H1 (cell line): ENCODE results near the gene ANKRD27. TPM values are rescaled to one million over a fixed set of nuclear protein-coding genes. Genes with fewer than 3 reads are reported as not detected.

Experiments
- CTCF ChIA-PET: fragments of 300-600 bp; sonication (Branson Sonifier 250); formaldehyde crosslinking; loops from one replicate; lab custom pipeline; 2021; ENCODE audit not compliant: partially characterized antibody; lab: Charles Lee
- POLR2A ChIA-PET: fragments of 300-600 bp; sonication (Branson Sonifier 250); formaldehyde crosslinking; loops from one replicate; lab custom pipeline; 2021; ENCODE audit warnings: inconsistent platforms; ENCODE audit not compliant: partially characterized antibody; lab: Charles Lee
- DNase-seq, 2 experiments: peaks; one replicate each; pipeline versions ENCODE4 v3.0.0 to v3.0.0-alpha.2; 2010 to 2022; ENCODE audit warnings: low spot score in 2 of 2, low read depth in 1 of 2, mixed read lengths in 1 of 2
- FAIRE-seq: peaks from 2 replicates; lab custom pipeline; 2011; peaks lifted over from hg19 to GRCh38; lab: Jason Lieb, UNC
- H2AFZ ChIP-seq: 2 replicates; pipeline ENCODE4 v1.8.1; 2012; ENCODE audit warnings: low read length, inconsistent platforms
- H2AK5ac ChIP-seq: 2 replicates; pipeline ENCODE4 v1.6.1; 2013; ENCODE audit warnings: low read depth, low read length
- H2BK120ac ChIP-seq: replicated peaks from 2 replicates; pipeline ENCODE3; 2013; ENCODE audit warnings: low read depth, low read length, inconsistent platforms
- H2BK12ac ChIP-seq: 2 replicates; pipeline ENCODE4 v1.6.1; 2013; ENCODE audit warnings: low read depth, low read length
- H2BK15ac ChIP-seq: 2 replicates; pipeline ENCODE4 v1.6.1; 2013; ENCODE audit warnings: low read length
- H2BK20ac ChIP-seq: 2 replicates; pipeline ENCODE4 v1.6.1; 2013; ENCODE audit warnings: low read length
- H2BK5ac ChIP-seq: 2 replicates; pipeline ENCODE4 v1.6.1; 2013; ENCODE audit warnings: low read depth, low read length
- H3K14ac ChIP-seq: 2 replicates; pipeline ENCODE4 v1.6.1; 2013; ENCODE audit warnings: inconsistent platforms; ENCODE audit not compliant: insufficient read length
- H3K18ac ChIP-seq: 2 replicates; pipeline ENCODE4 v1.6.1; 2013; ENCODE audit warnings: low read length; ENCODE audit errors: extremely low read depth
- H3K23ac ChIP-seq: 2 replicates; pipeline ENCODE4 v1.6.1; 2013; ENCODE audit warnings: inconsistent platforms; ENCODE audit not compliant: insufficient read length
- H3K23me2 ChIP-seq: 2 replicates; pipeline ENCODE4 v1.6.1; 2013; ENCODE audit warnings: low read depth, low read length
- H3K27ac ChIP-seq: 2 replicates; pipeline ENCODE4 v1.6.1; 2011; ENCODE audit warnings: low read depth, low read length, inconsistent platforms
- H3K27me3 ChIP-seq, 4 experiments: replicated peaks in 1 of 4; 1 replicate in 1 of 4; 2 replicates in 3 of 4; pipeline versions ENCODE4 v1.6.1 to v1.8.1; 2011 to 2013; ENCODE audit warnings: low read length in 3 of 4, mild to moderate bottlenecking in 3 of 4, inconsistent platforms in 2 of 4, mixed read lengths in 2 of 4, moderate library complexity in 1 of 4; ENCODE audit not compliant: control insufficient read depth in 3 of 4, insufficient read depth in 3 of 4; ENCODE audit errors: extremely low read depth in 1 of 4
- H3K36me3 ChIP-seq, 4 experiments: 2 replicates each; pipeline versions ENCODE4 v1.6.1 to v1.8.1; 2011 to 2013; ENCODE audit warnings: mild to moderate bottlenecking in 4 of 4, low read length in 3 of 4, moderate library complexity in 2 of 4, control low read depth in 1 of 4, inconsistent platforms in 1 of 4; ENCODE audit not compliant: insufficient read depth in 4 of 4, control insufficient read depth in 2 of 4
- H3K4ac ChIP-seq: replicated peaks from 2 replicates; pipeline ENCODE3; 2013; ENCODE audit warnings: low read length, low read depth, mixed read lengths, inconsistent platforms; ENCODE audit not compliant: insufficient read length
- H3K4me1 ChIP-seq, 4 experiments: replicated peaks in 1 of 4; 1 replicate in 1 of 4; 2 replicates in 3 of 4; pipeline versions ENCODE4 v1.6.1 to v1.8.1; 2011 to 2013; ENCODE audit warnings: low read length in 3 of 4, inconsistent platforms in 2 of 4, mixed read lengths in 1 of 4; ENCODE audit not compliant: insufficient read depth in 4 of 4, control insufficient read depth in 3 of 4
- H3K4me2 ChIP-seq, 2 experiments: 2 replicates each; pipeline versions ENCODE4 v1.6.1 to v1.8.1; 2011 to 2013; ENCODE audit warnings: low read depth in 2 of 2, low read length in 2 of 2, control low read depth in 1 of 2, inconsistent platforms in 1 of 2, mild to moderate bottlenecking in 1 of 2; ENCODE audit not compliant: insufficient read depth in 1 of 2
- H3K4me3 ChIP-seq, 4 experiments: fragments of 200-600, 300-600 bp in 1 of 4; sonication (generic), shearing (Covaris generic), sonication (Bioruptor Twin) in 1 of 4; 2 replicates each; pipeline versions ENCODE4 v1.5.1 to v1.8.1; 2011 to 2016; ENCODE audit warnings: low read length in 4 of 4, low read depth in 3 of 4, control low read depth in 2 of 4, inconsistent platforms in 2 of 4, mild to moderate bottlenecking in 2 of 4, mixed read lengths in 1 of 4, moderate library complexity in 1 of 4; ENCODE audit not compliant: insufficient read depth in 2 of 4; ENCODE audit errors: extremely low read depth in 1 of 4
- H3K56ac ChIP-seq: replicated peaks from 2 replicates; pipeline ENCODE3; 2013; ENCODE audit warnings: low read depth, mild to moderate bottlenecking, mixed read lengths, low read length, inconsistent platforms; ENCODE audit not compliant: insufficient read length
- H3K79me1 ChIP-seq: 2 replicates; pipeline ENCODE4 v1.6.1; 2013; ENCODE audit warnings: low read depth, low read length, control low read depth
- H3K79me2 ChIP-seq, 2 experiments: 2 replicates each; pipeline versions ENCODE4 v1.6.1 to v1.8.1; 2012 to 2013; ENCODE audit warnings: low read length in 2 of 2, mild to moderate bottlenecking in 2 of 2, inconsistent platforms in 1 of 2; ENCODE audit not compliant: insufficient read depth in 2 of 2, control insufficient read depth in 1 of 2
- H3K9ac ChIP-seq, 4 experiments: replicated peaks in 1 of 4; 1 replicate in 1 of 4; 2 replicates in 3 of 4; pipeline versions ENCODE4 v1.6.1 to v1.8.1; 2011 to 2013; ENCODE audit warnings: low read depth in 3 of 4, low read length in 3 of 4, control low read depth in 2 of 4, mild to moderate bottlenecking in 2 of 4, moderate library complexity in 2 of 4, inconsistent platforms in 1 of 4; ENCODE audit errors: extremely low read depth in 1 of 4
- H3K9me3 ChIP-seq, 2 experiments: 2 replicates each; pipeline versions ENCODE4 v1.6.1 to v1.8.1; 2012 to 2013; ENCODE audit warnings: mild to moderate bottlenecking in 2 of 2, moderate library complexity in 2 of 2, control low read depth in 1 of 2, inconsistent platforms in 1 of 2, low read depth in 1 of 2, low read length in 1 of 2, mixed read lengths in 1 of 2; ENCODE audit not compliant: insufficient read depth in 2 of 2
- H4K20me1 ChIP-seq, 2 experiments: replicated peaks in 1 of 2; 2 replicates each; pipeline versions ENCODE3 to v1.8.1; 2011 to 2013; ENCODE audit warnings: inconsistent platforms in 2 of 2, low read length in 2 of 2, mild to moderate bottlenecking in 1 of 2; ENCODE audit not compliant: insufficient read depth in 2 of 2, control insufficient read depth in 1 of 2
- H4K5ac ChIP-seq: 2 replicates; pipeline ENCODE4 v1.6.1; 2013; ENCODE audit warnings: low read length, low read depth, mixed read lengths, inconsistent platforms; ENCODE audit not compliant: insufficient read length
- H4K8ac ChIP-seq: 2 replicates; pipeline ENCODE4 v1.8.0; 2013; ENCODE audit warnings: mild to moderate bottlenecking, moderate library complexity, low read length, inconsistent platforms; ENCODE audit not compliant: insufficient read depth; ENCODE audit errors: extremely low read depth
- H4K91ac ChIP-seq: replicated peaks from 2 replicates; pipeline ENCODE3; 2013; ENCODE audit warnings: low read length, mixed read lengths, inconsistent platforms; ENCODE audit not compliant: insufficient read length
- ATF3 ChIP-seq: IDR thresholded peaks from 2 replicates; pipeline ENCODE4 v1.6.1; 2011; ENCODE audit warnings: low read depth, mild to moderate bottlenecking, low read length; ENCODE audit not compliant: insufficient read depth
- CBX5 ChIP-seq: fragments of 300-800, 300-1000 bp; sonication (generic); IDR thresholded peaks from 2 replicates; pipeline ENCODE4 v1.7.1; 2016; ENCODE audit warnings: antibody characterized with exemption, low read length, low read depth
- CHD1 ChIP-seq: IDR thresholded peaks from 2 replicates; pipeline ENCODE4 v1.6.1; 2012; ENCODE audit warnings: low read depth, low read length, improper control_type of control experiment
- CHD2 ChIP-seq: IDR thresholded peaks from 2 replicates; pipeline ENCODE4 v1.6.1; 2012; ENCODE audit warnings: low read length, improper control_type of control experiment
- EZH2 ChIP-seq: fragments of 200-600 bp; sonication (generic); IDR thresholded peaks from 2 replicates; pipeline ENCODE4 v1.7.1; 2012; ENCODE audit warnings: low read depth, mild to moderate bottlenecking, moderate library complexity, low read length, inconsistent platforms; ENCODE audit not compliant: severe bottlenecking
- JUND ChIP-seq: IDR thresholded peaks from 2 replicates; pipeline ENCODE4 v1.6.1; 2011; ENCODE audit warnings: mild to moderate bottlenecking, improper control_type of control experiment, low read length
- NANOG ChIP-seq: IDR thresholded peaks from 2 replicates; pipeline ENCODE4 v1.6.1; 2011; ENCODE audit warnings: low read length, low read depth, mild to moderate bottlenecking, inconsistent platforms; ENCODE audit not compliant: insufficient read depth, poor library complexity, severe bottlenecking
- POLR2A ChIP-seq, 2 experiments: IDR thresholded peaks; 1 replicate in 1 of 2; 2 replicates in 1 of 2; pipeline ENCODE4 v1.6.1; 2011; ENCODE audit warnings: low read depth in 2 of 2, low read length in 2 of 2, mild to moderate bottlenecking in 2 of 2; ENCODE audit errors: control extremely low read depth in 1 of 2
- SIN3A ChIP-seq, 2 experiments: IDR thresholded peaks in 1 of 2; conservative IDR thresholded peaks in 1 of 2; 2 replicates each; pipeline ENCODE4 v1.6.1; 2011 to 2012; ENCODE audit warnings: low read length in 2 of 2, improper control_type of control experiment in 1 of 2, low read depth in 1 of 2, mild to moderate bottlenecking in 1 of 2
- SP1 ChIP-seq: IDR thresholded peaks from 2 replicates; pipeline ENCODE4 v1.6.1; 2011; ENCODE audit warnings: low read depth, low read length
- WGBS, 2 experiments: shearing (Covaris generic) in 1 of 2; methylation state at CpG; one replicate each; pipeline versions ENCODE4 v1.1.6 to v1.1.7; 2013 to 2015; ENCODE audit warnings: low lambda C conversion rate in 2 of 2, mixed read lengths in 2 of 2, inconsistent platforms in 1 of 2, low coverage in 1 of 2, missing lambda C conversion rate in 1 of 2; ENCODE audit not compliant: insufficient replicate concordance in 2 of 2, insufficient coverage in 1 of 2, insufficient read length in 1 of 2; ENCODE audit errors: extremely low coverage in 1 of 2, missing lambda C conversion rate in 1 of 2; 5-methylcytosine and 5-hydroxymethylcytosine counted together
- polyA plus RNA-seq, 7 experiments: library from polyadenylated mRNA; depleted of rRNA in 3 of 7; stranded (reverse) in 5 of 7; unstranded in 2 of 7; fragments of >200 nt in 5 of 7; fragments of 200-250 nt in 2 of 7; gene quantifications; 1 replicate in 5 of 7; 2 replicates in 1 of 7; 4 replicates in 1 of 7; pipeline versions ENCODE4 v1.2.1 to v1.2.3, GENCODE V29; 2011 to 2013; ENCODE audit warnings: missing spikeins in 2 of 7, mixed read lengths in 2 of 7
- total RNA-seq: library from RNA; stranded (reverse); fragmentation: NEBNext Ultra II Directional; extraction: Animal tissue kit (Norgen Biotek cat#: 25700); gene quantifications from 2 replicates; pipeline ENCODE4 v1.2.1, GENCODE V29; 2021

Gene ANKRD27
- total and polyA plus RNA-seq, 2 of the 8 experiments (the other 6 are each of a cell fraction or from before 2014, with no cell fraction given) = 27.9 to 55.7 TPM

DNA sequence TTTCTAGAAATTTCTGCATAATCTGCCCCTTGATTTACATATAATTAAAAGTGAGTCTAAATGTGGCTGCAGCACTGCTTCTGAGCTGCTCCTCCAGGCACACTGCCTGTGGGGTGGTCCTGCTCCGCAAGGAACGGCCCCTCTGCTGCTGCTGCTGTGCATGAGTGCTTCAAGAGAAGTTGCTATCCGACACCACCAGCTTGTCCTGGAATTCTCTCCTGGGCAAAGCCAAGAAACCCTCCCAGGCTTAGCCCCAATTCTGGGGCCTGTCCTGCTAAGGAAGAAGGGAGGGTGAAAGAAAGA, 101.5 kb downstream of the ANKRD27 start:
- no peak for FAIRE-seq
- H3K4me3 ChIP-seq = no peak overlapping the region

More for the DNA sequence above, 101.5 kb downstream of the ANKRD27 start:
- no peak overlapping the region for H3K18ac ChIP-seq
- CTCF ChIA-PET = interaction anchor here (0.6 kb wide), 1 partner anchor 92 kb away, joined by 3 read pairs; no protein-coding TSS in a partner anchor
- no peaks in the 10 kb centered on the region for H3K79me2 ChIP-seq
- no peak overlapping the region for H2BK5ac ChIP-seq
- no peak overlapping the region for H4K91ac ChIP-seq
- H3K56ac ChIP-seq = no peak overlapping the region
- POLR2A ChIA-PET = interaction anchor here (1.3 kb wide), 1 partner anchor 12 kb away, joined by 3 read pairs; no protein-coding TSS in a partner anchor
- H3K23me2 ChIP-seq = no peaks in the 10 kb centered on the region
- no peak overlapping the region for H3K4me2 ChIP-seq
- 88% methylated on average over 3 of the region's 3 CpGs; no CpG with 5 or more reads in 1 of the 2 experiments for WGBS, 2 experiments
- no peak for DNase-seq
- no peak overlapping the region for H3K14ac ChIP-seq
- no peak overlapping the region for H2AFZ ChIP-seq
- no peak overlapping the region for H3K27ac ChIP-seq
- H3K27me3 ChIP-seq = peaks cover 0 to 2% (median 0%) of the 10 kb centered on the region in 4 experiments; a peak in 2 of 7 replicates
- H3K36me3 ChIP-seq = no peaks in the 10 kb centered on the region
- peaks cover 0 to 4% of the 10 kb centered on the region in 2 experiments; a peak in 1 of 4 replicates for H3K9me3 ChIP-seq
- TF ChIP-seq ATF3 = no peak
- no peak for TF ChIP-seq CHD2
- TF ChIP-seq JUND = no peak
- no peak for TF ChIP-seq SIN3A (conservative IDR thresholded peaks at IDR 0.05 in 1 of 2, IDR thresholded peaks at IDR 0.05 in 1 of 2; ENCODE audit: low read depth in 1 of 2, low read length in 2 of 2)
- no peak for TF ChIP-seq EZH2
- TF ChIP-seq SP1 = no peak
- TF ChIP-seq NANOG = no peak
- no peak for TF ChIP-seq CHD1
- no peak for TF ChIP-seq CBX5
- no peak for TF ChIP-seq POLR2A (IDR thresholded peaks at IDR 0.05; ENCODE audit: control extremely low read depth in 1 of 2, low read depth in 2 of 2, low read length in 2 of 2)
- TF ChIP-seq, all 59 proteins: peak for 0
- Histone ChIP-seq H4K8ac (no peak overlapping the region), H2BK120ac (no peak overlapping the region), H3K23ac (no peak overlapping the region), H4K20me1 (no peaks in the 10 kb centered on the region), H2BK15ac (no peak overlapping the region), H3K79me1 (no peaks in the 10 kb centered on the region), H3K4me1 (no peaks in the 10 kb centered on the region), H2AK5ac (no peak overlapping the region), H4K5ac (no peak overlapping the region), H3K4ac (no peak overlapping the region), H3K9ac (no peak overlapping the region), H2BK20ac (no peak overlapping the region), H2BK12ac (no peak overlapping the region)
